ENCODE data around the gene PTPN1.

- no peak for TF ChIP-seq CTCF (IDR thresholded peaks at IDR 0.05)
- no peak for TF ChIP-seq POLR2A (IDR thresholded peaks at IDR 0.05)
Measured at GRCh38 chr20:50540620-50541605, 30.7 kb downstream of the PTPN1 start.

Measured in Peyer's patch (tissue), 4 donors.